Natural killer cell (primary cell): ENCODE measurements around the gene TMEM239. TPM values are rescaled to one million over a fixed set of nuclear protein-coding genes. Genes with fewer than 3 reads are reported as not detected.
A peak's percentile ranks its signal among the peaks of the same experiment; 100 is the strongest.
"Not testable (repeated sequence)": the region's sequence is repeated elsewhere in the genome, so short reads cannot be mapped to it uniquely, and the experiment has no call there.

Experiments
- ATAC-seq, 3 donors: fragments of 150-1000 bp in 2 of 3; fragments of 200-7000 bp in 1 of 3; cut with Tn5 transposase; 1 replicate in 1 of 3; 2 replicates in 2 of 3; pipeline ENCODE4 v1.10.0; 2021; ENCODE audit warnings: mild to moderate bottlenecking in 2 of 3, moderate library complexity in 2 of 3
- DNase-seq, 2 donors: peaks; one replicate each; pipeline versions ENCODE4 v3.0.0 to v3.0.0-alpha.2; 2013 to 2021; ENCODE audit warnings: mixed read lengths in 1 of 2
- H3K27ac ChIP-seq: one replicate; pipeline ENCODE4 v1.5.1; 2013; ENCODE audit warnings: mild to moderate bottlenecking, low read length
- H3K27me3 ChIP-seq: one replicate; pipeline ENCODE4 v1.6.1; 2013; ENCODE audit warnings: low read length; ENCODE audit not compliant: control insufficient read depth, insufficient read depth
- H3K36me3 ChIP-seq: one replicate; pipeline ENCODE4 v1.6.1; 2013; ENCODE audit warnings: low read length; ENCODE audit not compliant: control insufficient read depth, insufficient read depth
- H3K4me1 ChIP-seq: one replicate; pipeline ENCODE4 v1.6.1; 2013; ENCODE audit warnings: low read length; ENCODE audit not compliant: control insufficient read depth, insufficient read depth
- H3K4me3 ChIP-seq: one replicate; pipeline ENCODE4 v1.5.1; 2013; ENCODE audit warnings: low read length
- H3K9me3 ChIP-seq: one replicate; pipeline ENCODE4 v1.6.1; 2013; ENCODE audit warnings: low read length; ENCODE audit not compliant: control insufficient read depth, insufficient read depth
- H3K27ac Mint-ChIP-seq, 2 donors: one replicate each; pipeline ENCODE4 v1.8.0; 2022; ENCODE audit warnings: mild to moderate bottlenecking in 2 of 2, mixed read lengths in 2 of 2, moderate library complexity in 1 of 2
- H3K27me3 Mint-ChIP-seq, 2 donors: one replicate each; pipeline ENCODE4 v1.8.0; 2022; ENCODE audit warnings: low read depth in 2 of 2, mixed read lengths in 2 of 2
- H3K36me3 Mint-ChIP-seq: one replicate; pipeline ENCODE4 v1.8.0; 2022; ENCODE audit warnings: mixed read lengths
- H3K4me1 Mint-ChIP-seq, 2 donors: one replicate each; pipeline ENCODE4 v1.8.0; 2022; ENCODE audit warnings: mixed read lengths in 2 of 2
- H3K4me3 Mint-ChIP-seq: one replicate; pipeline ENCODE4 v1.8.0; 2022; ENCODE audit warnings: mild to moderate bottlenecking, moderate library complexity, mixed read lengths
- H3K9me3 Mint-ChIP-seq, 2 donors: one replicate each; pipeline ENCODE4 v1.8.0; 2022; ENCODE audit warnings: mixed read lengths in 2 of 2
- CTCF ChIP-seq: fragments of 200-600 bp; IDR thresholded peaks from one replicate; pipeline ENCODE4 v1.8.0; 2022; ENCODE audit warnings: antibody characterized with exemption
- WGBS: methylation state at CpG from one replicate; pipeline ENCODE4 v1.1.7; 2013; ENCODE audit warnings: missing lambda C conversion rate; ENCODE audit not compliant: insufficient coverage; 5-methylcytosine and 5-hydroxymethylcytosine counted together
- intact Hi-C: fragments of 100-400 bp; cut with micrococcal nuclease; formaldehyde crosslinking; loops from one replicate; pipeline ENCODE4 v1.14.2; 2022
- total RNA-seq, 4 donors: library from RNA; stranded (reverse); fragments of 120-200 nt in 1 of 4; gene quantifications; one replicate each; pipeline versions ENCODE4 v1.2.3 to v1.2.4, GENCODE V29; 2013 to 2022

TMEM239 gene
- total RNA-seq, 3 donors from 2014 or later (not counting 1 experiment from before 2014, with no cell fraction given), result not detected

GRCh38 chr20:2822073-2822472 is 5.9 kb downstream of the TMEM239 start:
- no peaks in the 10 kb centered on the region for H3K36me3 ChIP-seq
- no peaks in the 10 kb centered on the region for H3K9me3 ChIP-seq
- H3K4me1 ChIP-seq, result peaks cover 24% of the 10 kb centered on the region
- peaks cover 14 to 20% of the 10 kb centered on the region in 2 donors for H3K27me3 Mint-ChIP-seq
- H3K27me3 ChIP-seq, result peaks cover 9% of the 10 kb centered on the region
- peaks cover 13 to 40% of the 10 kb centered on the region in 2 donors for H3K4me1 Mint-ChIP-seq
- no peaks in the 10 kb centered on the region for H3K36me3 Mint-ChIP-seq
- peak overlapping the region in 1 of 2 donors; percentile 53 for H3K27ac Mint-ChIP-seq
- peak; percentile 41 to 76 for DNase-seq
- 38% methylated on average over 1 of the region's 5 CpGs for WGBS
- ATAC-seq, result peak; percentile 76 to 94 (median 84)
- H3K4me3 ChIP-seq, result no peak overlapping the region
- intact Hi-C loops, result no loop called here
- H3K4me3 Mint-ChIP-seq, result peak overlapping the region; percentile 83
- H3K27ac ChIP-seq, result no peak overlapping the region
- TF ChIP-seq CTCF, result no peak
- H3K9me3 Mint-ChIP-seq, result no peaks in the 10 kb centered on the region

- peak overlapping the region; percentile 35 for H3K4me3 Mint-ChIP-seq
- TF ChIP-seq CTCF, result no peak
- no peaks in the 10 kb centered on the region for H3K9me3 Mint-ChIP-seq
- H3K36me3 Mint-ChIP-seq, result no peaks in the 10 kb centered on the region
- Histone ChIP-seq H3K36me3 (no peaks in the 10 kb centered on the region), H3K4me1 (peaks cover 19% of the 10 kb centered on the region), H3K9me3 (no peaks in the 10 kb centered on the region), H3K4me3 (no peak overlapping the region), H3K27ac (no peak overlapping the region), H3K27me3 (peaks cover 9% of the 10 kb centered on the region)
- ATAC-seq, result no peak
- DNase-seq, result peak in 1 of 2 donors; percentile 51
- H3K4me1 Mint-ChIP-seq, result peaks cover 13 to 27% of the 10 kb centered on the region in 2 donors
- H3K27me3 Mint-ChIP-seq, result peaks cover 9 to 31% of the 10 kb centered on the region in 2 donors
- WGBS, result no CpG with 5 or more reads among the region's 2 CpGs
- intact Hi-C loops, result no loop called here
- H3K27ac Mint-ChIP-seq, result no peak overlapping the region
Measured at GRCh38 chr20:2825761-2826160, 9.6 kb downstream of the TMEM239 start.

- Mint-ChIP-seq H3K4me1 (peaks cover 10 to 22% of the 10 kb centered on the region in 2 donors), H3K36me3 (no peaks in the 10 kb centered on the region), H3K27me3 (peaks cover 8 to 31% of the 10 kb centered on the region in 2 donors), H3K9me3 (no peaks in the 10 kb centered on the region), H3K27ac (no peak overlapping the region), H3K4me3 (no peak overlapping the region)
- WGBS, result 100% methylated on average over 1 of the region's 4 CpGs
- no peak overlapping the region for H3K27ac ChIP-seq
- H3K4me1 ChIP-seq, result peaks cover 10% of the 10 kb centered on the region
- no peak overlapping the region for H3K4me3 ChIP-seq
- TF ChIP-seq CTCF, result no peak
- no peaks in the 10 kb centered on the region for H3K36me3 ChIP-seq
- intact Hi-C loops, result no loop called here
- no peak for ATAC-seq
- DNase-seq, result no peak
- no peaks in the 10 kb centered on the region for H3K9me3 ChIP-seq
- H3K27me3 ChIP-seq, result peaks cover 9% of the 10 kb centered on the region
Measured at GRCh38 chr20:2826655-2827054, 10.5 kb downstream of the TMEM239 start.

GRCh38 chr20:2829376-2829775 is 13.2 kb downstream of the TMEM239 start:
- Histone ChIP-seq H3K36me3 (no peaks in the 10 kb centered on the region), H3K27me3 (peaks cover 9% of the 10 kb centered on the region), H3K9me3 (no peaks in the 10 kb centered on the region), H3K4me1 (peaks cover 5% of the 10 kb centered on the region), H3K27ac (no peak overlapping the region), H3K4me3 (no peak overlapping the region)
- DNase-seq (no peak), ATAC-seq (no peak)
- Mint-ChIP-seq H3K27ac (no peak overlapping the region), H3K4me3 (no peak overlapping the region), H3K36me3 (no peaks in the 10 kb centered on the region), H3K27me3 (peaks cover 6 to 31% of the 10 kb centered on the region in 2 donors), H3K4me1 (peaks cover 5 to 16% of the 10 kb centered on the region in 2 donors), H3K9me3 (no peaks in the 10 kb centered on the region)
- intact Hi-C loops, result no loop called here
- TF ChIP-seq CTCF, result no peak
- WGBS, result 98% methylated on average over 3 of the region's 6 CpGs

GRCh38 chr20:2831206-2831605 is 15.0 kb downstream of the TMEM239 start:
- H3K9me3 Mint-ChIP-seq, H3K4me3 Mint-ChIP-seq, DNase-seq, H3K4me1 Mint-ChIP-seq, H3K4me3 ChIP-seq, ATAC-seq, H3K27ac ChIP-seq, intact Hi-C loops, H3K36me3 Mint-ChIP-seq, H3K4me1 ChIP-seq, H3K27me3 ChIP-seq, H3K9me3 ChIP-seq, H3K36me3 ChIP-seq, H3K27ac Mint-ChIP-seq: not testable (repeated sequence)
- 94% methylated on average over 7 of the region's 7 CpGs for WGBS
- peaks cover 6 to 25% of the 10 kb centered on the region in 2 donors for H3K27me3 Mint-ChIP-seq
